ENCODE data around the gene NCOA4.

- TF ChIP-seq POLR2A (IDR thresholded peaks at IDR 0.05), result no peak
- TF ChIP-seq, protein P1, sequence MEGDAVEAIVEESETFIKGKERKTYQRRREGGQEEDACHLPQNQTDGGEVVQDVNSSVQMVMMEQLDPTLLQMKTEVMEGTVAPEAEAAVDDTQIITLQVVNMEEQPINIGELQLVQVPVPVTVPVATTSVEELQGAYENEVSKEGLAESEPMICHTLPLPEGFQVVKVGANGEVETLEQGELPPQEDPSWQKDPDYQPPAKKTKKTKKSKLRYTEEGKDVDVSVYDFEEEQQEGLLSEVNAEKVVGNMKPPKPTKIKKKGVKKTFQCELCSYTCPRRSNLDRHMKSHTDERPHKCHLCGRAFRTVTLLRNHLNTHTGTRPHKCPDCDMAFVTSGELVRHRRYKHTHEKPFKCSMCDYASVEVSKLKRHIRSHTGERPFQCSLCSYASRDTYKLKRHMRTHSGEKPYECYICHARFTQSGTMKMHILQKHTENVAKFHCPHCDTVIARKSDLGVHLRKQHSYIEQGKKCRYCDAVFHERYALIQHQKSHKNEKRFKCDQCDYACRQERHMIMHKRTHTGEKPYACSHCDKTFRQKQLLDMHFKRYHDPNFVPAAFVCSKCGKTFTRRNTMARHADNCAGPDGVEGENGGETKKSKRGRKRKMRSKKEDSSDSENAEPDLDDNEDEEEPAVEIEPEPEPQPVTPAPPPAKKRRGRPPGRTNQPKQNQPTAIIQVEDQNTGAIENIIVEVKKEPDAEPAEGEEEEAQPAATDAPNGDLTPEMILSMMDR (IDR thresholded peaks at IDR 0.05), result no peak
These were observed 3.2 kb upstream of the NCOA4 start for GRCh38 chr10:46033602-46034011.
